ENCODE data around the gene CALM1.

The CALM1 gene

GRCh38 chr14:90398315-90398839 lies 1.5 kb downstream of the CALM1 start:
- ATAC-seq (peak; percentile 22), DNase-seq (ENCODE audit: low spot score in 2 of 2) (peak in 1 of 2 donors; percentile 50)
- Mint-ChIP-seq H3K4me1 (peaks cover 54% of the 10 kb centered on the region), H3K9me3 (no peaks in the 10 kb centered on the region), H3K4me3 (peak overlapping the region; percentile 91), H3K27ac (peak overlapping the region; percentile 99), H3K36me3 (peaks cover 75% of the 10 kb centered on the region)

GRCh38 chr14:90398841-90399540 lies 2.2 kb downstream of the CALM1 start:
- ATAC-seq (no peak), DNase-seq (ENCODE audit: low spot score in 2 of 2) (no peak)
- peak overlapping the region; percentile 99 for H3K27ac Mint-ChIP-seq
- H3K4me3 Mint-ChIP-seq: peak overlapping the region; percentile 91
- H3K4me1 Mint-ChIP-seq: peaks cover 60% of the 10 kb centered on the region
- no peaks in the 10 kb centered on the region for H3K9me3 Mint-ChIP-seq
- peaks cover 81% of the 10 kb centered on the region for H3K36me3 Mint-ChIP-seq

- ATAC-seq: peak; percentile 71
- peak; percentile 72 to 88 for DNase-seq (ENCODE audit: low spot score in 2 of 2)
- H3K27ac Mint-ChIP-seq: peak overlapping the region; percentile 99
- peaks cover 68% of the 10 kb centered on the region for H3K4me1 Mint-ChIP-seq
- peak overlapping the region; percentile 91 for H3K4me3 Mint-ChIP-seq
- H3K9me3 Mint-ChIP-seq: no peaks in the 10 kb centered on the region
- peaks cover 89% of the 10 kb centered on the region for H3K36me3 Mint-ChIP-seq
These were observed 3.0 kb downstream of the CALM1 start for GRCh38 chr14:90399541-90400444.

- H3K4me3 Mint-ChIP-seq: peak overlapping the region; percentile 91
- peaks cover 100% of the 10 kb centered on the region for H3K36me3 Mint-ChIP-seq
- ATAC-seq: no peak
- H3K27ac Mint-ChIP-seq: peak overlapping the region; percentile 99
- no peaks in the 10 kb centered on the region for H3K9me3 Mint-ChIP-seq
- no peak for DNase-seq (ENCODE audit: low spot score in 2 of 2)
- peaks cover 75% of the 10 kb centered on the region for H3K4me1 Mint-ChIP-seq
These were observed 4.2 kb downstream of the CALM1 start for GRCh38 chr14:90400904-90401561.

GRCh38 chr14:90402016-90402415 lies 5.2 kb downstream of the CALM1 start:
- H3K27ac Mint-ChIP-seq: peak overlapping the region; percentile 99
- H3K4me3 Mint-ChIP-seq: peak overlapping the region; percentile 91
- peaks cover 80% of the 10 kb centered on the region for H3K4me1 Mint-ChIP-seq
- DNase-seq (ENCODE audit: low spot score in 2 of 2): no peak
- H3K9me3 Mint-ChIP-seq: no peaks in the 10 kb centered on the region
- ATAC-seq: no peak
- peaks cover 100% of the 10 kb centered on the region for H3K36me3 Mint-ChIP-seq

- H3K4me1 Mint-ChIP-seq: peaks cover 80% of the 10 kb centered on the region
- peaks cover 100% of the 10 kb centered on the region for H3K36me3 Mint-ChIP-seq
- ATAC-seq (no peak), DNase-seq (ENCODE audit: low spot score in 2 of 2) (no peak)
- no peaks in the 10 kb centered on the region for H3K9me3 Mint-ChIP-seq
- peak overlapping the region; percentile 99 for H3K27ac Mint-ChIP-seq
- no peak overlapping the region for H3K4me3 Mint-ChIP-seq
These were observed 6.2 kb downstream of the CALM1 start for GRCh38 chr14:90403065-90403464.

GRCh38 chr14:90405101-90405500 lies 8.3 kb downstream of the CALM1 start:
- H3K4me1 Mint-ChIP-seq: peaks cover 72% of the 10 kb centered on the region
- H3K4me3 Mint-ChIP-seq: no peak overlapping the region
- DNase-seq (ENCODE audit: low spot score in 2 of 2) (no peak), ATAC-seq (no peak)
- H3K9me3 Mint-ChIP-seq: no peaks in the 10 kb centered on the region
- peaks cover 91% of the 10 kb centered on the region for H3K36me3 Mint-ChIP-seq
- H3K27ac Mint-ChIP-seq: peak overlapping the region; percentile 99

- Mint-ChIP-seq H3K4me3 (no peak overlapping the region), H3K36me3 (peaks cover 84% of the 10 kb centered on the region), H3K27ac (peak overlapping the region; percentile 61), H3K4me1 (peaks cover 66% of the 10 kb centered on the region), H3K9me3 (no peaks in the 10 kb centered on the region)
- DNase-seq (ENCODE audit: low spot score in 2 of 2) (no peak), ATAC-seq (no peak)
These were observed 8.9 kb downstream of the CALM1 start for GRCh38 chr14:90405755-90406154.

GRCh38 chr14:90406384-90406798 lies 9.6 kb downstream of the CALM1 start:
- no peak for DNase-seq (ENCODE audit: low spot score in 2 of 2)
- ATAC-seq: peak; percentile 49
- Mint-ChIP-seq H3K36me3 (peaks cover 78% of the 10 kb centered on the region), H3K4me1 (peaks cover 59% of the 10 kb centered on the region), H3K27ac (peak overlapping the region; percentile 61), H3K9me3 (no peaks in the 10 kb centered on the region), H3K4me3 (no peak overlapping the region)

GRCh38 chr14:90407230-90407629 lies 10.4 kb downstream of the CALM1 start:
- Mint-ChIP-seq H3K9me3 (no peaks in the 10 kb centered on the region), H3K36me3 (peaks cover 70% of the 10 kb centered on the region), H3K4me3 (no peak overlapping the region), H3K27ac (no peak overlapping the region), H3K4me1 (peaks cover 51% of the 10 kb centered on the region)
- no peak for ATAC-seq
- DNase-seq (ENCODE audit: low spot score in 2 of 2): no peak

GRCh38 chr14:90408713-90409112 lies 11.9 kb downstream of the CALM1 start:
- DNase-seq (ENCODE audit: low spot score in 2 of 2): no peak
- H3K4me1 Mint-ChIP-seq: peaks cover 36% of the 10 kb centered on the region
- no peak overlapping the region for H3K4me3 Mint-ChIP-seq
- no peaks in the 10 kb centered on the region for H3K9me3 Mint-ChIP-seq
- H3K27ac Mint-ChIP-seq: peak overlapping the region; percentile 15
- H3K36me3 Mint-ChIP-seq: peaks cover 55% of the 10 kb centered on the region
- ATAC-seq: no peak

GRCh38 chr14:90409209-90409730 lies 12.4 kb downstream of the CALM1 start:
- peaks cover 30% of the 10 kb centered on the region for H3K4me1 Mint-ChIP-seq
- H3K27ac Mint-ChIP-seq: peak overlapping the region; percentile 15
- no peaks in the 10 kb centered on the region for H3K9me3 Mint-ChIP-seq
- H3K36me3 Mint-ChIP-seq: peaks cover 49% of the 10 kb centered on the region
- ATAC-seq (no peak), DNase-seq (ENCODE audit: low spot score in 2 of 2) (no peak)
- no peak overlapping the region for H3K4me3 Mint-ChIP-seq

GRCh38 chr14:90412058-90412457 lies 15.2 kb downstream of the CALM1 start:
- Mint-ChIP-seq H3K4me1 (peaks cover 8% of the 10 kb centered on the region), H3K9me3 (no peaks in the 10 kb centered on the region), H3K4me3 (no peak overlapping the region), H3K36me3 (peaks cover 21% of the 10 kb centered on the region), H3K27ac (no peak overlapping the region)
- DNase-seq (ENCODE audit: low spot score in 2 of 2): no peak
- no peak for ATAC-seq

GRCh38 chr14:90416720-90417119 lies 19.9 kb downstream of the CALM1 start:
- no peaks in the 10 kb centered on the region for H3K9me3 Mint-ChIP-seq
- no peak overlapping the region for H3K4me3 Mint-ChIP-seq
- H3K27ac Mint-ChIP-seq: no peak overlapping the region
- H3K36me3 Mint-ChIP-seq: no peaks in the 10 kb centered on the region
- ATAC-seq (no peak), DNase-seq (ENCODE audit: low spot score in 2 of 2) (no peak)
- H3K4me1 Mint-ChIP-seq: no peaks in the 10 kb centered on the region

- no peak overlapping the region for H3K27ac Mint-ChIP-seq
- H3K9me3 Mint-ChIP-seq: no peaks in the 10 kb centered on the region
- no peaks in the 10 kb centered on the region for H3K36me3 Mint-ChIP-seq
- DNase-seq (ENCODE audit: low spot score in 2 of 2) (no peak), ATAC-seq (no peak)
- no peaks in the 10 kb centered on the region for H3K4me1 Mint-ChIP-seq
- no peak overlapping the region for H3K4me3 Mint-ChIP-seq
These were observed 21.2 kb downstream of the CALM1 start for GRCh38 chr14:90418053-90418452.
